ENCODE measurements around the gene ASIP.
"Not testable (repeated sequence)": the region's sequence is repeated elsewhere in the genome, so short reads cannot be mapped to it uniquely, and the experiment has no call there.

Gene ASIP

GRCh38 chr20:34290471-34290870 lies 49.2 kb downstream of the ASIP start:
- DNase-seq: no peak

- DNase-seq: no peak
These were observed 51.3 kb downstream of the ASIP start for GRCh38 chr20:34292496-34292895.

GRCh38 chr20:34293119-34293518 lies 51.9 kb downstream of the ASIP start:
- DNase-seq: no peak

- no peak for DNase-seq
These were observed 52.4 kb downstream of the ASIP start for GRCh38 chr20:34293589-34293988.

GRCh38 chr20:34294563-34294962 lies 53.3 kb downstream of the ASIP start:
- DNase-seq: no peak

- DNase-seq: no peak
These were observed 54.1 kb downstream of the ASIP start for GRCh38 chr20:34295284-34295683.

- no peak for DNase-seq
These were observed 55.2 kb downstream of the ASIP start for GRCh38 chr20:34296468-34296867.

- DNase-seq: not testable (repeated sequence)
These were observed 57.1 kb downstream of the ASIP start for GRCh38 chr20:34298294-34298784.

GRCh38 chr20:34299556-34300255 lies 58.5 kb downstream of the ASIP start:
- DNase-seq: no peak

GRCh38 chr20:34300256-34300806 lies 59.1 kb downstream of the ASIP start:
- DNase-seq: peak; percentile 7

- DNase-seq: no peak
These were observed 59.8 kb downstream of the ASIP start for GRCh38 chr20:34300809-34301586.

- DNase-seq: no peak
These were observed 60.5 kb downstream of the ASIP start for GRCh38 chr20:34301587-34302311.

GRCh38 chr20:34302312-34302722 lies 61.1 kb downstream of the ASIP start:
- no peak for DNase-seq

GRCh38 chr20:34302723-34303533 lies 61.7 kb downstream of the ASIP start, which contains the start of gene AHCY:
AHCY (minus strand) TSS chr20:34303355; CDS start chr20:34303270, 85 bp downstream.
- peak; percentile 93 for DNase-seq

- no peak for DNase-seq
These were observed 64.4 kb downstream of the ASIP start for GRCh38 chr20:34305333-34306230.

- DNase-seq: no peak
These were observed 68.5 kb downstream of the ASIP start for GRCh38 chr20:34309691-34310090.

- DNase-seq: no peak
These were observed 69.4 kb downstream of the ASIP start for GRCh38 chr20:34310481-34311117.

- DNase-seq: no peak
These were observed 70.1 kb downstream of the ASIP start for GRCh38 chr20:34311118-34312023.

- no peak for DNase-seq
These were observed 70.8 kb downstream of the ASIP start for GRCh38 chr20:34312024-34312460.

Measured in NCI-H774 (cell line).